Loucy (cell line): ENCODE measurements around the gene FRAT1.
A peak's percentile ranks its signal among the peaks of the same experiment; 100 is the strongest.

Experiments used
- H2AFZ ChIP-seq: fragments of 200-600 bp; sonication (generic); 2 replicates; pipeline ENCODE4 v1.6.0; 2016; ENCODE audit warnings: antibody characterized with exemption, mild to moderate bottlenecking, low read length, moderate library complexity
- H3F3A ChIP-seq: fragments of 200-600 bp; 2 replicates; pipeline ENCODE4 v1.6.0; 2016; ENCODE audit warnings: antibody characterized with exemption, low read depth, mild to moderate bottlenecking
- H3K27me3 ChIP-seq: fragments of 200-600 bp; sonication (generic); 2 replicates; pipeline ENCODE4 v1.6.1; 2014; ENCODE audit warnings: low read length, mild to moderate bottlenecking; ENCODE audit not compliant: insufficient read depth, poor library complexity, severe bottlenecking
- H3K36me3 ChIP-seq: fragments of 200-600 bp; sonication (generic); 2 replicates; pipeline ENCODE4 v1.6.1; 2016; ENCODE audit warnings: low read length; ENCODE audit not compliant: insufficient read depth
- H3K4me1 ChIP-seq: fragments of 200-600 bp; sonication (generic); 2 replicates; pipeline ENCODE4 v1.5.1; 2014; ENCODE audit warnings: low read length, mild to moderate bottlenecking; ENCODE audit not compliant: insufficient read depth, poor library complexity, severe bottlenecking
- H3K4me2 ChIP-seq: fragments of 200-600 bp; sonication (generic); 2 replicates; pipeline ENCODE4 v1.6.0; 2014; ENCODE audit warnings: antibody characterized with exemption, low read length, low read depth, mild to moderate bottlenecking; ENCODE audit not compliant: poor library complexity, severe bottlenecking
- H3K4me3 ChIP-seq: fragments of 200-600 bp; sonication (generic); 2 replicates; pipeline ENCODE4 v1.5.1; 2014; ENCODE audit warnings: low read length, mild to moderate bottlenecking, mixed read lengths; ENCODE audit not compliant: poor library complexity, severe bottlenecking
- H3K79me2 ChIP-seq: fragments of 200-600 bp; sonication (generic); 2 replicates; pipeline ENCODE4 v1.6.1; 2014; ENCODE audit warnings: low read length; ENCODE audit not compliant: insufficient read depth
- H3K9ac ChIP-seq: fragments of 200-600 bp; sonication (generic); 2 replicates; pipeline ENCODE4 v1.6.0; 2014; ENCODE audit warnings: mild to moderate bottlenecking, low read depth, low read length, moderate library complexity; ENCODE audit not compliant: poor library complexity, severe bottlenecking
- H3K9me2 ChIP-seq: fragments of 200-600 bp; sonication (generic); replicated peaks from 2 replicates; pipeline ENCODE4 v1.6.1; 2016; ENCODE audit warnings: low read depth, low read length, mixed read lengths
- H3K9me3 ChIP-seq: fragments of 200-600 bp; sonication (generic); 2 replicates; pipeline ENCODE4 v1.6.1; 2014; ENCODE audit warnings: mild to moderate bottlenecking, antibody characterized with exemption, low read length, low read depth; ENCODE audit not compliant: insufficient read depth
- H4K20me1 ChIP-seq: fragments of 200-600 bp; sonication (generic); 2 replicates; pipeline ENCODE4 v1.6.0; 2014; ENCODE audit warnings: antibody characterized with exemption, low read length, mild to moderate bottlenecking; ENCODE audit not compliant: insufficient read depth, poor library complexity, severe bottlenecking
- CTCF ChIP-seq: fragments of 200-600 bp; sonication (generic); conservative IDR thresholded peaks from 2 replicates; pipeline ENCODE4 v1.5.1; 2014; ENCODE audit warnings: mild to moderate bottlenecking, antibody characterized with exemption, low read length
- EZH2phosphoT487 ChIP-seq: fragments of 200-600 bp; IDR thresholded peaks from 2 replicates; pipeline ENCODE4 v1.6.1; 2018; ENCODE audit warnings: antibody characterized with exemption, mild to moderate bottlenecking, moderate library complexity, borderline replicate concordance

The FRAT1 gene

DNA sequence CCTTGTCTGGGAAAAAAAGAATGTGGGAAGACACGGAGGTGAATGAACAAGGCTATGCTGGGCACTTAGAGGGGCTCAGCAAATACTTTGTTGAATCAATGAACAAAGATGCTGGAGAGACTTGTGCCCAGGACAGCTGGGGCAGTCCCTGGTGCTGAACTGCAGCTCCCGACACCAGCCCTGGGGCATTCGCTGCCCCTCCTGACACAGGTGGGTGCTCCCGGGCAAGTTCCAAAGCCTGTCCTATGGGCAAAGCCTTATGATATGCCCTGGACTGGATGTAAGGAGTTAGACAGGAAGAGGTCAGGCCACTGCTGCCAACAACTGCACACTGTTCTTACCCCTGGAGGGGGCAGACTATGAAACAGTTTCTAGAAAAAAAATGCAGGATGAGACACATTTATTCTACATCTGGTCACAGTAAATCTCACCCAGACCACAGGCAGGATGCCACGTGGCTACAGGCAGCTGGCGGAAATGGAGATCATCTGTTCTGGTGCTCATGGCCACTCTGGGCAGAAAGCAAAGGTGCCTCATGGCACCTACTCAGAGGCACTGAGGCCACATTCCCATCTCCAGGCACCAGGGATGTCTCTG is 37.3 kb downstream of the FRAT1 start:
- Histone ChIP-seq H4K20me1 (no peaks in the 10 kb centered on the region), H3K27me3 (no peaks in the 10 kb centered on the region), H3K36me3 (no peaks in the 10 kb centered on the region)

GRCh38 chr10:97356918-97357317 is 37.8 kb downstream of the FRAT1 start:
- Histone ChIP-seq H3K36me3 (no peaks in the 10 kb centered on the region), H3K9ac (no peak overlapping the region), H3K4me2 (peak overlapping the region; percentile 35), H3K27me3 (no peaks in the 10 kb centered on the region), H3K9me2 (no peaks in the 10 kb centered on the region), H3K4me1 (peaks cover 21% of the 10 kb centered on the region), H4K20me1 (no peaks in the 10 kb centered on the region), H2AFZ (no peak overlapping the region), H3F3A (no peaks in the 10 kb centered on the region), H3K79me2 (no peaks in the 10 kb centered on the region), H3K4me3 (no peak overlapping the region), H3K9me3 (no peaks in the 10 kb centered on the region)
- TF ChIP-seq CTCF = no peak
- TF ChIP-seq EZH2phosphoT487 = no peak

More for the DNA sequence above, 37.3 kb downstream of the FRAT1 start:
- H3K9me3 ChIP-seq = no peaks in the 10 kb centered on the region
- no peak for TF ChIP-seq EZH2phosphoT487
- peak; percentile 46 for TF ChIP-seq CTCF
- H3K79me2 ChIP-seq = no peaks in the 10 kb centered on the region
- peak overlapping the region; percentile 35 for H3K4me2 ChIP-seq
- no peak overlapping the region for H2AFZ ChIP-seq
- H3K9ac ChIP-seq = peak overlapping the region; percentile 17
- no peaks in the 10 kb centered on the region for H3K9me2 ChIP-seq
- H3F3A ChIP-seq = no peaks in the 10 kb centered on the region
- peaks cover 21% of the 10 kb centered on the region for H3K4me1 ChIP-seq
- no peak overlapping the region for H3K4me3 ChIP-seq

- Histone ChIP-seq H3F3A (no peaks in the 10 kb centered on the region), H3K27me3 (no peaks in the 10 kb centered on the region), H3K79me2 (no peaks in the 10 kb centered on the region), H3K4me3 (no peak overlapping the region), H4K20me1 (no peaks in the 10 kb centered on the region), H3K4me1 (peaks cover 21% of the 10 kb centered on the region), H2AFZ (no peak overlapping the region), H3K36me3 (no peaks in the 10 kb centered on the region), H3K9me3 (no peaks in the 10 kb centered on the region), H3K9ac (no peak overlapping the region), H3K4me2 (no peak overlapping the region), H3K9me2 (no peaks in the 10 kb centered on the region)
- TF ChIP-seq EZH2phosphoT487 = no peak
- no peak for TF ChIP-seq CTCF
Measured at GRCh38 chr10:97358349-97358748, 39.3 kb downstream of the FRAT1 start.
